IPS-15b (cell line): ENCODE measurements around the gene MFAP4.

ENCODE experiments used
- H3K27me3 ChIP-seq: one replicate; pipeline ENCODE4 v1.6.1; 2013; ENCODE audit warnings: low read length; ENCODE audit not compliant: control insufficient read depth, insufficient read depth
- H3K36me3 ChIP-seq: one replicate; pipeline ENCODE4 v1.6.1; 2013; ENCODE audit warnings: low read length; ENCODE audit not compliant: control insufficient read depth, insufficient read depth
- H3K4me1 ChIP-seq: one replicate; pipeline ENCODE4 v1.6.1; 2013; ENCODE audit warnings: mild to moderate bottlenecking, low read length; ENCODE audit not compliant: control insufficient read depth, insufficient read depth
- H3K4me3 ChIP-seq: one replicate; pipeline ENCODE4 v1.5.1; 2013; ENCODE audit warnings: low read depth, low read length
- H3K9ac ChIP-seq: one replicate; pipeline ENCODE4 v1.6.1; 2013; ENCODE audit warnings: low read depth, mild to moderate bottlenecking, low read length
- H3K9me3 ChIP-seq: one replicate; pipeline ENCODE4 v1.6.1; 2013; ENCODE audit warnings: mild to moderate bottlenecking, low read length; ENCODE audit not compliant: control insufficient read depth, insufficient read depth

The MFAP4 gene

DNA sequence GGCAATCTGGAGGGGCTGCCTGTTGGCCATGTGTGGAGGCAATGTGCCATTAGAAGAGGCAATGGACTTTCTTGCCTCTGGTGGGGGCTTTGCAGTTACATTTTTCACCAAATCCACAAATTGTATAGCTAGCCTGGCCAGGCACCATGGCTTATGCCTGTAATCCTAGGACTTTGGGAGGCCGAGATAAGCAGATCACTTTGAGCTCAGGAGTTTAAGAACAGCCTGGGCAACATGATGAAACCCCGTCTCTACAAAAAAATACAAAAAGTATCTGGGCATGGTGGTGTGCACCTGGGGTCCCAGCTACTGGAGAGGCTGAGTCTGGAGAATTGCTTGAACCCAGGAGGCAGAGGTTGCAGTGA, 21.3 kb upstream of the MFAP4 start:
- H3K27me3 ChIP-seq: no peaks in the 10 kb centered on the region
- H3K9me3 ChIP-seq: no peaks in the 10 kb centered on the region
- H3K36me3 ChIP-seq: no peaks in the 10 kb centered on the region
- no peaks in the 10 kb centered on the region for H3K4me1 ChIP-seq
- no peak overlapping the region for H3K9ac ChIP-seq
- no peak overlapping the region for H3K4me3 ChIP-seq

DNA sequence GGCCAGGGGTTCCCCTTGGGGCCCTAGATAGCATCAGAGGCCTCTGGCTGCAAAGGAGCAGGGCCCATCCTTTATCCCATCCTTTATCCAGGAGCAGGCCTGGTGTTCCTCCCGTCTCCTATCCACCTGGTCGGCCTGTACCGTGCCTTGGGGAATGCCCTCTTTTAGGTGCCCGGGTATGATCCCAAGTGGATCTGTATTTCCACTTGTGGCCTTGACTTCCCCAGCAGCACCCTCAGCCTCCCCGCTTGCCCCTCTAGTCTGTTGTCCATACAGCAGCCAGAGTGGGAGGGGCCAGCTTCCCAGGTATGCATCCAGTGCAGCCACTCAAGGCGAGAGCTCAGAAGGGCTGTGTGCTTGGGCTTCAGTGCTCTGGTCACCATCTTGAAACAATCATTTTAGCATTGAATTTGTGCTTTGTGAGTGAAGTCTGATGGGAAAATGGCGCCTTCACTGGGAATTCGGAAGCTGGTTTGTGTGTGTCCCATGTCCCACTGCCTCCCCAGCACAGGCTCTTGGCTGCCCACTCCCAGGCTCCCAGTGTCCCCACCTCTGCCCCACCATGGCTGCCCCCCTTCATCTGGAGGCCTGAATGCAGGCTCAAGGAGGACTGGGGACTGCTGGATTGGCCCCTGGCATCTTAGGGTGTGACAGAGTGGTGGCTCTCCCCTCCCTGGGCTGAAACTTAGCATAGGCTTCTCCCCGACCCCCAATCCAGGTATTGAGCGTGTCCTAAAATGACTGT, 20.8 kb upstream of the MFAP4 start:
- Histone ChIP-seq H3K9me3 (no peaks in the 10 kb centered on the region), H3K36me3 (no peaks in the 10 kb centered on the region), H3K9ac (no peak overlapping the region), H3K27me3 (no peaks in the 10 kb centered on the region), H3K4me3 (no peak overlapping the region), H3K4me1 (no peaks in the 10 kb centered on the region)

- no peaks in the 10 kb centered on the region for H3K4me1 ChIP-seq
- H3K4me3 ChIP-seq: no peak overlapping the region
- H3K27me3 ChIP-seq: no peaks in the 10 kb centered on the region
- H3K9me3 ChIP-seq: no peaks in the 10 kb centered on the region
- no peak overlapping the region for H3K9ac ChIP-seq
- no peaks in the 10 kb centered on the region for H3K36me3 ChIP-seq
These were observed 18.1 kb upstream of the MFAP4 start for GRCh38 chr17:19405114-19405513.

DNA sequence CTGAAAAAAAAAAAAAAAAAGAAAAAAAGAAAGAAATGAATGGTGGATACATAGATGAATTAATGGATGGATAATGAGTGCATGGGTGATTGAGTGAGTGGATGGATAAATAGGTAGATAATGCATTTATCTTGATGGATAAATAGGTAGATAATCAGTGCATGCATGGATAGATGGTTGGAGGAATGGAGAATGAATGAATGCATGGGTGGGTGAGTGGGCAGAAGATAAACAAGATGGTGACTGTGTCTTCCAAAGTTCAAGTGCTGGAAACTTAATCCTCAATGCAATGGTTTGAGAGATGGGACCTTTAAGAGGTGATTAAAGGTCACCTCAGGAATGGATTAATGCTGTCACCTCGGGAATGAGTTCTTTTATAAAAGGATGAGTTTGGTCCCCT, 17.3 kb upstream of the MFAP4 start:
- no peak overlapping the region for H3K4me3 ChIP-seq
- H3K9me3 ChIP-seq: no peaks in the 10 kb centered on the region
- H3K4me1 ChIP-seq: no peaks in the 10 kb centered on the region
- no peaks in the 10 kb centered on the region for H3K36me3 ChIP-seq
- H3K9ac ChIP-seq: no peak overlapping the region
- H3K27me3 ChIP-seq: no peaks in the 10 kb centered on the region

- H3K4me3 ChIP-seq: no peak overlapping the region
- no peak overlapping the region for H3K9ac ChIP-seq
- no peaks in the 10 kb centered on the region for H3K36me3 ChIP-seq
- H3K9me3 ChIP-seq: no peaks in the 10 kb centered on the region
- H3K27me3 ChIP-seq: no peaks in the 10 kb centered on the region
- peaks cover 2% of the 10 kb centered on the region for H3K4me1 ChIP-seq
These were observed 16.0 kb upstream of the MFAP4 start for GRCh38 chr17:19403021-19403420.

- no peak overlapping the region for H3K4me3 ChIP-seq
- H3K9ac ChIP-seq: no peak overlapping the region
- peaks cover 7% of the 10 kb centered on the region for H3K4me1 ChIP-seq
- no peaks in the 10 kb centered on the region for H3K9me3 ChIP-seq
- no peaks in the 10 kb centered on the region for H3K36me3 ChIP-seq
- H3K27me3 ChIP-seq: no peaks in the 10 kb centered on the region
These were observed 15.2 kb upstream of the MFAP4 start for GRCh38 chr17:19402171-19402570.

DNA sequence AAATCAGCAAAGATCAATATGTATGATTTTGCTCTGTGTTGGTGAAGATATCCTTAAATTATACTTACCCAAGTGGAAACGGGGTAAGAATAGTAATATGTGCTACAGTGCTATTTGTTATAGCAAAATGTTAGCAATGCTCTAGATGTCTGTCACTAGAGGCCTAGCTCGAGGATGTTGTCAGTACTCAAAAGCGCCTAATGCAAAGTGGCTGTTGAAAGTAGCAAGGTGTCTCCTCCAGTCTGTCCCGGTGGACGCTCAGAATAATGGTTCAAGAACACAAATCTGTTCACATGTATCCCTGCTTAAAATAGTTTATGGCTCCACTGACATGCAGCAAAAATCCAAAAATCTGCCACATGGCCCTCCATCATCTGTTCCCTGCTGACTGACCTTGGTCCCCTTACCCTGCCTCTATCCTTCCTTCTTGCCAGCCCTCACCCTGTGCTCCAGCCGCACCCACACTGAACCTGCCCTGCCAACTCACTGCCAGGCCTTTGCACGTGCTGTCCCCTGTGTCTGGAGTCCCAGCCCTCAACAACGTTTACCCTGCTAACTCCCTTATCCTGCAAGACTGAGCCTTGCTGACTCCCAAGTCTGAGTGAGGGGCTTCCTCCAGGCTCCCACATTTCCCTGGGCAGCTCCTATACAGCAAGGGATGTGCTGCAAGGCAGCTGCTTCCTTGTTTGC, 14.5 kb upstream of the MFAP4 start:
- H3K4me1 ChIP-seq: peaks cover 7% of the 10 kb centered on the region
- H3K27me3 ChIP-seq: no peaks in the 10 kb centered on the region
- H3K9me3 ChIP-seq: no peaks in the 10 kb centered on the region
- H3K4me3 ChIP-seq: no peak overlapping the region
- H3K9ac ChIP-seq: no peak overlapping the region
- no peaks in the 10 kb centered on the region for H3K36me3 ChIP-seq

DNA sequence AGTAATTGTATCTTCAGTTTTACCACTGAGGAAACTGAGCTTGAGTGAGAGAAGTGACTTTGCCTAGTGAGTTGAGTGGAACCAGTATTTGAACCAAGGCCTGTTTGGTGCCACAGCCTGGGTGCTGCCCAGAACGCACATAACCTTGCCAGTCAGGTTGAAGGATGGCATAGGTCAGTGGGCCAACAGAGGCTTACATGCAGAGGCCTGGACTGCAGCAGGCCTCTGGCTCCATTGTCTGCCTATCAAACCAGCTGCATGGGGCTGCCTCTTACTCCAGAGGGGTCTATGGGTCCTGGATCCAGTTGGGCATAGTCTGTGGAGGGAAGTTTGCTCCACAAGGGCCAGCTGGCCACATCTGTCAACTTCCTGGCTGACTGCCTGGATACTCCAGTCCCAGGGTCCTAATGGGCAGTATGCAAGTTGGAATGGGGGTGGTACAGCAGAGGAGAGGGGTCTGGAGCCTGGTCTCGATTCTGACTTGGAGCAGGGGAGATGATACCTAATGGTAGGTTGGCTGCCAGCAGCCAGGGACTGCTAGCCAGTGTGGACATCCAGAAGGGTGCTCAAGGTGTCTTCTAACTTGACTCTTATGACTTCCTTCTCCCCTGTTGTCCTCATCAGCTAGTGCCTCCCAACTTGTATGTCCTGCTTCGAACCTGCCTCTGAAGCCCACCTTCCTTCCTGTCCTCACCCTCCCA, 12.9 kb upstream of the MFAP4 start:
- Histone ChIP-seq H3K27me3 (no peaks in the 10 kb centered on the region), H3K4me3 (no peak overlapping the region), H3K9ac (no peak overlapping the region), H3K9me3 (no peaks in the 10 kb centered on the region), H3K36me3 (no peaks in the 10 kb centered on the region), H3K4me1 (peaks cover 7% of the 10 kb centered on the region)

- Histone ChIP-seq H3K36me3 (no peaks in the 10 kb centered on the region), H3K27me3 (no peaks in the 10 kb centered on the region), H3K4me3 (no peak overlapping the region), H3K9ac (no peak overlapping the region), H3K9me3 (no peaks in the 10 kb centered on the region), H3K4me1 (peaks cover 7% of the 10 kb centered on the region)
These were observed 11.6 kb upstream of the MFAP4 start for GRCh38 chr17:19398301-19399181.

GRCh38 chr17:19397556-19398041, 10.6 kb upstream of the MFAP4 start:
- H3K27me3 ChIP-seq: no peaks in the 10 kb centered on the region
- H3K4me1 ChIP-seq: peaks cover 7% of the 10 kb centered on the region
- no peaks in the 10 kb centered on the region for H3K9me3 ChIP-seq
- peak overlapping the region; percentile 1 for H3K9ac ChIP-seq
- H3K36me3 ChIP-seq: no peaks in the 10 kb centered on the region
- no peak overlapping the region for H3K4me3 ChIP-seq

- Histone ChIP-seq H3K4me3 (no peak overlapping the region), H3K36me3 (no peaks in the 10 kb centered on the region), H3K4me1 (peaks cover 8% of the 10 kb centered on the region), H3K27me3 (no peaks in the 10 kb centered on the region), H3K9me3 (no peaks in the 10 kb centered on the region), H3K9ac (peak overlapping the region; percentile 51)
These were observed 5.3 kb upstream of the MFAP4 start for GRCh38 chr17:19392303-19392702.
